GM12878 (cell line): ENCODE results near the gene EDN3. TPM values are rescaled to one million over a fixed set of nuclear protein-coding genes. Genes with fewer than 3 reads are reported as not detected.

Experiments
- ATAC-seq: fragments of 200-7000 bp; cut with Tn5 transposase; 3 replicates; pipeline ENCODE4 v1.9.1; 2020; ENCODE audit warnings: mild to moderate bottlenecking, moderate library complexity
- BruUV-seq: library from RNA; stranded (reverse); fragments of 400-500 nt; replicated peaks from 2 replicates; lab custom pipeline; 2021; lab: Mats Ljungman, UMichigan
- CTCF ChIA-PET: fragments of 300-600 bp; sonication (Branson Sonifier 250); formaldehyde crosslinking; extraction: SDS; loops from one replicate; lab custom pipeline; 2021; ENCODE audit warnings: inconsistent platforms; lab: Yijun Ruan, JAX
- POLR2A ChIA-PET: fragments of 350-600 bp; formaldehyde crosslinking; extraction: SDS; loops from one replicate; lab custom pipeline; 2021; ENCODE audit warnings: inconsistent platforms; lab: Charles Lee
- RAD21 ChIA-PET: fragments of 300-600 bp; sonication (Branson Sonifier 250); formaldehyde crosslinking; loops from one replicate; lab custom pipeline; 2023; ENCODE audit warnings: antibody characterized with exemption; ENCODE audit not compliant: unreplicated experiment; lab: Charles Lee
- SMC1A ChIA-PET: fragments of 300-600 bp; sonication (Branson Sonifier 250); formaldehyde crosslinking; loops from one replicate; lab custom pipeline; 2023; ENCODE audit not compliant: unreplicated experiment, uncharacterized antibody; lab: Charles Lee
- DNase-seq: peaks from one replicate; pipeline ENCODE4 v3.0.0-alpha.2; 2011; ENCODE audit warnings: low read depth, low spot score
- FAIRE-seq: peaks from 3 replicates; lab custom pipeline; 2011; peaks lifted over from hg19 to GRCh38; lab: Jason Lieb, UNC
- H2AFZ ChIP-seq: 2 replicates; pipeline ENCODE4 v1.6.0; 2011; ENCODE audit warnings: low read depth, low read length, control low read depth; ENCODE audit not compliant: control insufficient read depth
- H3K27ac ChIP-seq: 2 replicates; pipeline ENCODE4 v1.5.1; 2011; ENCODE audit warnings: control low read depth; ENCODE audit not compliant: control insufficient read depth, insufficient read depth
- H3K27me3 ChIP-seq, 2 experiments: replicated peaks in 1 of 2; 2 replicates each; pipeline versions ENCODE4 v1.6.0 to v1.6.1; 2011; ENCODE audit warnings: low read length in 1 of 2; ENCODE audit not compliant: control insufficient read depth in 2 of 2, insufficient read depth in 2 of 2
- H3K36me3 ChIP-seq, 2 experiments: 2 replicates each; pipeline ENCODE4 v1.5.1; 2011; ENCODE audit warnings: low read length in 1 of 2; ENCODE audit not compliant: control insufficient read depth in 2 of 2, insufficient read depth in 2 of 2
- H3K4me1 ChIP-seq: 2 replicates; pipeline ENCODE4 v1.6.1; 2011; ENCODE audit warnings: mild to moderate bottlenecking, low read length, moderate library complexity, mixed read lengths; ENCODE audit not compliant: control insufficient read depth, insufficient read depth
- H3K4me2 ChIP-seq: 2 replicates; pipeline ENCODE4 v1.6.0; 2011; ENCODE audit warnings: control low read depth; ENCODE audit not compliant: control insufficient read depth, insufficient read depth
- H3K4me3 ChIP-seq: fragments of 200-600 bp; sonication (generic); 2 replicates; pipeline ENCODE4 v1.5.1; 2016
- H3K79me2 ChIP-seq: 2 replicates; pipeline ENCODE4 v1.6.0; 2011; ENCODE audit warnings: low read length; ENCODE audit not compliant: control insufficient read depth, insufficient read depth
- H3K9ac ChIP-seq: 2 replicates; pipeline ENCODE4 v1.8.0; 2011; ENCODE audit warnings: low read length, control low read depth, mixed read lengths; ENCODE audit not compliant: control insufficient read depth, insufficient read depth
- H3K9me3 ChIP-seq: replicated peaks from 3 replicates; pipeline ENCODE4 v1.5.1; 2011; ENCODE audit warnings: mild to moderate bottlenecking, low read length; ENCODE audit not compliant: control insufficient read depth, insufficient read depth
- H4K20me1 ChIP-seq: 2 replicates; pipeline ENCODE4 v1.6.0; 2011; ENCODE audit not compliant: control insufficient read depth, insufficient read depth
- ATF3 ChIP-seq: IDR thresholded peaks from 2 replicates; pipeline ENCODE4 v1.6.1; 2011; ENCODE audit warnings: low read depth, mild to moderate bottlenecking, low read length, moderate library complexity, borderline replicate concordance; ENCODE audit errors: extremely low read depth
- BACH1 ChIP-seq: fragments of 450-650 bp; IDR thresholded peaks from 2 replicates; pipeline ENCODE4 v1.6.1; 2017; ENCODE audit warnings: mild to moderate bottlenecking, borderline replicate concordance
- E2F8 ChIP-seq: fragments of 450-650 bp; IDR thresholded peaks from 2 replicates; pipeline ENCODE4 v1.6.1; 2018; ENCODE audit warnings: mild to moderate bottlenecking, low read depth, moderate library complexity; ENCODE audit not compliant: partially characterized antibody
- HDGF ChIP-seq: fragments of 450-650 bp; IDR thresholded peaks from 2 replicates; pipeline ENCODE4 v1.6.1; 2016; ENCODE audit warnings: antibody characterized with exemption
- MTA3 ChIP-seq: IDR thresholded peaks from 2 replicates; pipeline ENCODE4 v1.6.1; 2012; ENCODE audit warnings: low read length, inconsistent platforms, borderline replicate concordance
- NBN ChIP-seq: fragments of 450-650 bp; IDR thresholded peaks from 2 replicates; pipeline ENCODE4 v1.6.1; 2016
- NFIC ChIP-seq: IDR thresholded peaks from 2 replicates; pipeline ENCODE4 v1.6.1; 2012; ENCODE audit warnings: low read depth, mild to moderate bottlenecking, inconsistent platforms, low read length, moderate library complexity
- NFYA ChIP-seq: IDR thresholded peaks from 2 replicates; pipeline ENCODE4 v1.6.1; 2011; ENCODE audit warnings: low read depth, mild to moderate bottlenecking, low read length, improper control_type of control experiment, borderline replicate concordance
- NFYB ChIP-seq: IDR thresholded peaks from 2 replicates; pipeline ENCODE4 v1.6.1; 2011; ENCODE audit warnings: low read depth, mild to moderate bottlenecking, low read length, improper control_type of control experiment, moderate library complexity; ENCODE audit not compliant: insufficient read depth
- NR2C1 ChIP-seq: fragments of 450-650 bp; IDR thresholded peaks from 2 replicates; pipeline ENCODE4 v1.6.1; 2017; ENCODE audit warnings: antibody characterized with exemption, mild to moderate bottlenecking, moderate library complexity
- SIN3A ChIP-seq: IDR thresholded peaks from 2 replicates; pipeline ENCODE4 v1.6.1; 2012; ENCODE audit warnings: low read depth, low read length, improper control_type of control experiment
- SKIL ChIP-seq: fragments of 450-650 bp; IDR thresholded peaks from 2 replicates; pipeline ENCODE4 v1.6.1; 2017; ENCODE audit warnings: mild to moderate bottlenecking, low read depth, inconsistent platforms; ENCODE audit not compliant: poor library complexity, severe bottlenecking
- SREBF2 ChIP-seq: IDR thresholded peaks from 2 replicates; pipeline ENCODE4 v1.6.1; 2012; ENCODE audit warnings: mild to moderate bottlenecking, low read length
- TCF12 ChIP-seq: IDR thresholded peaks from 2 replicates; pipeline ENCODE4 v1.6.1; 2011; ENCODE audit warnings: low read depth, mild to moderate bottlenecking, low read length
- TCF7 ChIP-seq: IDR thresholded peaks from 2 replicates; pipeline ENCODE4 v1.6.1; 2014; ENCODE audit warnings: antibody characterized with exemption, borderline replicate concordance
- WGBS: methylation state at CpG from one replicate; pipeline ENCODE4 v1.1.6; 2016; ENCODE audit warnings: low lambda C conversion rate; ENCODE audit not compliant: insufficient replicate concordance, insufficient coverage; ENCODE audit errors: missing lambda C conversion rate; 5-methylcytosine and 5-hydroxymethylcytosine counted together
- in situ Hi-C: fragments of 300-500 bp; cut with MboI; formaldehyde crosslinking; loops from 9 replicates; pipeline ENCODE4 v1.14.3; 2018; ENCODE audit warnings: mixed read lengths
- intact Hi-C: fragments of 100-400 bp; cut with micrococcal nuclease; formaldehyde crosslinking; loops from one replicate; pipeline ENCODE4 v1.14.2; 2022; ENCODE audit not compliant: unreplicated experiment
- polyA plus RNA-seq, 11 experiments: library from polyadenylated mRNA; depleted of rRNA in 4 of 11; unstranded in 6 of 11; stranded (reverse) in 5 of 11; fragments of >200 nt; fragmentation: Nextera tagmentation in 4 of 11; fragmentation: Illumina TruSeq in 1 of 11; extraction: Ambion mirVana in 4 of 11; extraction: Trizol in 1 of 11; gene quantifications; 1 replicate in 1 of 11; 2 replicates in 10 of 11; pipeline versions ENCODE4 v1.2.1 to v1.2.3, GENCODE V29; 2011 to 2016; ENCODE audit warnings: inconsistent platforms in 2 of 11, missing spikeins in 2 of 11, low read depth in 1 of 11
- total RNA-seq, 4 experiments: library from RNA; depleted of rRNA in 3 of 4; stranded (reverse); fragments of >200 nt in 3 of 4; fragmentation: Illumina TruSeq in 1 of 4; extraction: Trizol in 1 of 4; gene quantifications; 2 replicates each; pipeline versions ENCODE4 v1.2.1 to v1.2.3, GENCODE V29; 2013 to 2021

The EDN3 gene
- total and polyA plus RNA-seq, 10 of the 15 experiments (the other 5 are each of a cell fraction or from before 2014, with no cell fraction given): not detected

- no peaks in the 10 kb centered on the region for H3K36me3 ChIP-seq
- ATAC-seq (no peak), FAIRE-seq (no peak), DNase-seq (no peak)
- H3K79me2 ChIP-seq: no peaks in the 10 kb centered on the region
- CTCF ChIA-PET: interaction anchor here (0.7 kb wide), 1 partner anchor 715 kb away, joined by 3 read pairs; no protein-coding TSS in a partner anchor
- WGBS: 11% methylated on average over 10 of the region's 10 CpGs
- H3K4me2 ChIP-seq: no peak overlapping the region
- no peak overlapping the region for H3K27ac ChIP-seq
- H3K27me3 ChIP-seq: peaks cover 4 to 9% of the 10 kb centered on the region in 2 experiments; a peak in 3 of 4 replicates
- TF ChIP-seq SREBF2 (no peak), NBN (no peak), NFYB (no peak), TCF12 (no peak), NFYA (no peak), TCF7 (no peak), MTA3 (no peak), HDGF (no peak), E2F8 (no peak), SKIL (no peak), NR2C1 (no peak), ATF3 (no peak), NFIC (no peak), SIN3A (no peak), BACH1 (no peak)
- no peaks in the 10 kb centered on the region for H4K20me1 ChIP-seq
- H3K4me1 ChIP-seq: no peaks in the 10 kb centered on the region
- H3K9ac ChIP-seq: no peak overlapping the region
- H2AFZ ChIP-seq: no peak overlapping the region
- POLR2A ChIA-PET: no interaction called here
- intact Hi-C loops: no loop called here
- H3K4me3 ChIP-seq: no peak overlapping the region
- in situ Hi-C loops: no loop called here
- SMC1A ChIA-PET: interaction anchor here (0.6 kb wide), 1 partner anchor 1647 kb away, joined by 3 read pairs; no protein-coding TSS in a partner anchor
- no TSS peak for BruUV-seq
- RAD21 ChIA-PET: no interaction called here
- H3K9me3 ChIP-seq: no peaks in the 10 kb centered on the region
Observed at GRCh38 chr20:59324521-59325141, 24.2 kb downstream of the EDN3 start.
